HG02885 (cell line): ENCODE results near the gene HERC4.
A peak's percentile ranks its signal among the peaks of the same experiment; 100 is the strongest.
"Not testable (repeated sequence)": the region's sequence is repeated elsewhere in the genome, so short reads cannot be mapped to it uniquely, and the experiment has no call there.

Experiments used
- ATAC-seq: cut with Tn5 transposase; IDR thresholded peaks from one replicate; pipeline ENCODE4 v1.9.1; 2021; ENCODE audit warnings: mild to moderate bottlenecking; ENCODE audit not compliant: unreplicated experiment, poor library complexity

HERC4 gene

DNA sequence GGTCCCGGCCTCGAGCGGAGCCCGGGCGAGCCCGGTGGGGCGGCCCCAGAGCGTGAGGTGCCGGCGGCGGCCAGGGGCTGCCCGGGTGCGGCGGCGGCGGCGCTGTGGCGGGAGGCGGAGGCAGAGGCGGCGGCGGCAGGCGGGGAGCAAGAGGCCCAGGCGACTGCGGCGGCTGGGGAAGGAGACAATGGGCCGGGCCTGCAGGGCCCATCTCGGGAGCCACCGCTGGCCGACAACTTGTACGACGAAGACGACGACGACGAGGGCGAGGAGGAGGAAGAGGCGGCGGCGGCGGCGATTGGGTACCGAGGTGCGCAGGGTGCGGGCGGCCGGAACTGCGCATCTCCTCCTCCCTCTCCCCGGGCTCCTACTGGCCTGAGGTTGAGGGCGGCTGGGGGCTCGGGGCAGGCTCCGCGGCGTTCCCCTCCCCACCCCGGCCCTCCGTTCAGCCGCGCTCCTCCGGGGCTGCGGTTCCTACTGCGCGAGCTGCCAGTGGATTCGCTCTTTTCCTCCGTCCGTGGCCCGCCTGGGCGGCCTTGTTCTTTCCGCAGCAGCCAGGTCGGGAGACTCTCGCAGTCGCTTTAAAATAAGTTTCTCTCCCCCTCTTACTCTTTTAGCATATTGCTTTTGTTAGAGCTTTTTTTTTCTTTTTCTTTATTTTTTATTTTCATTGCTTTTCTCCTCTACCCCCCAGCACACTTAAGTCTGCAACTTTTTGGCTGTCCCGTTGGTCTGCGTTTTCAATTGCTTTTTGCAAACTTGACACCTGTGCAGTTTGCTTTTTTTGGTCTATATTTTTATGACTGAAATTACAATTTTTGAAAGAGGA lies 190.0 kb downstream of the HERC4 start:
- peak; percentile 58 for ATAC-seq

GRCh38 chr10:67884313-67884841 lies 190.7 kb downstream of the HERC4 start, which contains the start of gene SIRT1:
Gene SIRT1, plus strand, starts transcription at chr10:67884656. Its CDS starts 66 bp downstream, at chr10:67884722.
- peak; percentile 85 for ATAC-seq

DNA sequence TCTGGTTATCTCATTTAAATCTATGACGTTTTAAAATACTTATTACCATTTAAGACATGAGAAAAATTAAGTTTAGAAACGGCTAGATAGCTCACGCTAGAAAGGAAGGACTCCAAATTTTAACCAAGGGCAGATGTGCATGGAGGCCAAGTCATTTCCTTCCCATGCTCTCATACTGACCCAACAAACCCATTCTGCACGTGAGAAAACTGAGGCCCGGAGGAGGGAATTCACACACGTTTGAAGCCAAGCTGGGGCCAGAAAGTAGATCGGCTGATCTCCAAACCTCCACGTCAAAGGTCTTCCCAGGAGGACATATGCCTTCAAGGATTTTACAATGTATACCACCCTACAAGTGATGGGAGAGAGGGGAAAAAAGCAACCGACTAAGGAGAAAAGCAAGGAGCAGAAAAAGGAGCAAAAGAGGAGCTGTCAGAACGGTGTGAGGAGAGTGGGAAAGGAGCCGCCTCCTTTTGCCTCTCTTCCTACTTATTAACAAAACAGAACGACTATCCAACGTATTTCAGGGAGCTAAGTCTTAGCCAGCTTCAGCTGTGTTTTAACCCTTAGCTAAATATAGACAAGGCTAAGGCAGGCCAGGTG lies 191.3 kb downstream of the HERC4 start:
- no peak for ATAC-seq

GRCh38 chr10:67878133-67878532 lies 196.9 kb downstream of the HERC4 start:
- ATAC-seq, result no peak

- not testable (repeated sequence) for ATAC-seq
These were observed 197.7 kb downstream of the HERC4 start for GRCh38 chr10:67877421-67877820.

GRCh38 chr10:67875340-67876238 lies 199.5 kb downstream of the HERC4 start:
- ATAC-seq, result no peak
